ENCODE results near the gene NARF.

NARF gene

DNA sequence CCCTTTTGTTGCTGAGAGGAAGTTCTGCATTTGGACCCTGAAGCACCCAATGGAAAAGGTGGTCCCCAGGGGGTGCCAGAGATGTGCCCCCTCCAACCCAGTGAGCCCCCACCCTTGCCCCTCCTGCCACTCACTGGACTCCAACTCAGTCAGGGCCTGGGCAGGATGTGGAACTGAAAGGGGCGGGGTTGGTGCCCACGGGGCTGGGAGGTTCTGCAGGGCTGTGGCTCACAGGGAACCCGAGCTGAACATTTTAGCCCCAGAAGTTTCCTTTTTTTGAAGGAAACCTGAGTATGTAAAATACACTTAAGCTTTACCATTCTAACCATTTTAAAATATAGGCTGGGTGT is 24.4 kb upstream of the NARF start:
- DNase-seq: peak; percentile 28

DNA sequence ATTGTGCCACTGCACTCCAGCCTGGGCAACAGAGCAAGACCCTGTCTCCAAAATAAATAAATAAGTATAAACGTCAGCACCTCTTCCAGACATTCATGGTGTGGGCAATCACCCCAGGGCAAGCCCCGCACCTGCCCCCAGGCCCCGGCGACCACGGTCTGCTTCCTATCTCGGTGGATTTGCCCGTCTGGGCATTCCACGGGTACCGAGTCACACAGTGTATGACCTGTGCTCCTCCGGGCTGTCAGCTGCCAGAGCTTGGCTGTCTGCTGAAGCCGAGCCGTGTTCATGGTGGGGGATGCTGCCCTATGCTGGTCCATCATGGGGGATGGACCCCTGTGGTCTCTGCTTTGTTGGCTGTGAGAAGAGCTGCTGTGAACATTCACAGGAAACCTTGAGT is 23.4 kb upstream of the NARF start:
- DNase-seq: no peak

DNA sequence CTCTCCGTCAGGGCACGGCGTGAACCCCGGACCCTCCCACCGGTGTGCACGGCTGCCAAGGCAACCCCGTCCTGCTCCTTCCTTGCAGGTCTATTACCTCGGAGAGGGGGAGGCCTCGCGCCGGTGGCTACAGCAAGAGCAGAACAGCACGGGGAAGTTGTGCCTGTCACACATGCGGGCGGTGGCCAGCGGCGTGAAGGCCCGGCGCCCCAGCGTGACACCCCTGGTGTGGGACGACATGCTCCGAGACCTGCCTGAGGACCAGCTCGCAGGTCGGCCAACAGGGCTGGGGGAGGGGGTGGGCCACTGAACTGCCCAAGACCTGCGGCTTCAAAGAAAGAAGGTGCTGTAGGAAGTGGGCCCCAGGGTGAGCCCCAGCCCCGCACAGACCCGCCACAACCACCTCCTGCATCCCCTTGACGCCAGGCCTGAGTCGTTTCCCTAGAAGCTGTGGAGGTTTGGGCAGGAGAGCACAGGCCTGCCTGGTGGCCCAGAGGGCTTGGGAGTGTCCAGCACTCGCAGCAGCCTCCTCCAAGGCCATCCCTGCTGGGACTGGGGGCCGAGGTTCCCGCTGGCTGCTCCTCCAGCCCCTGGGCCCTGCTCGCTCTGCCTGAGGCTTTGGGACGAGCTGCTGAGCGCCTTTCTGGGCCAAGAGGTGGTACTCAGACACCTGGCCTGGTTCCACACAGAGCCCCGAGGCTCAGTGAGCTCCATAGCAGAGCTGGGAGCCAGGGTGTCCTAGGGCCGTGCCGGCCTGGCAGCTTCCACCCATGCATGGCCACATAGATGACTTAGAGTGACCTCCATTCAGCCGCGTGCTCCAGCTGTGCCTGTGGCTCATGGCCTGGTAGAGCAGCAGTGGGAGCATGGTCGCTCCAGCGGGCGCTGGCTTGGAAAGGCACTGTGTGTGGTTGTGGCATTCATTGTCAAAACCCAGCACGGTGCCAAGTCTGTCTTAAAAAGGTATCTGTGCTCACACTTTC is 22.6 kb upstream of the NARF start:
- no peak for DNase-seq

DNA sequence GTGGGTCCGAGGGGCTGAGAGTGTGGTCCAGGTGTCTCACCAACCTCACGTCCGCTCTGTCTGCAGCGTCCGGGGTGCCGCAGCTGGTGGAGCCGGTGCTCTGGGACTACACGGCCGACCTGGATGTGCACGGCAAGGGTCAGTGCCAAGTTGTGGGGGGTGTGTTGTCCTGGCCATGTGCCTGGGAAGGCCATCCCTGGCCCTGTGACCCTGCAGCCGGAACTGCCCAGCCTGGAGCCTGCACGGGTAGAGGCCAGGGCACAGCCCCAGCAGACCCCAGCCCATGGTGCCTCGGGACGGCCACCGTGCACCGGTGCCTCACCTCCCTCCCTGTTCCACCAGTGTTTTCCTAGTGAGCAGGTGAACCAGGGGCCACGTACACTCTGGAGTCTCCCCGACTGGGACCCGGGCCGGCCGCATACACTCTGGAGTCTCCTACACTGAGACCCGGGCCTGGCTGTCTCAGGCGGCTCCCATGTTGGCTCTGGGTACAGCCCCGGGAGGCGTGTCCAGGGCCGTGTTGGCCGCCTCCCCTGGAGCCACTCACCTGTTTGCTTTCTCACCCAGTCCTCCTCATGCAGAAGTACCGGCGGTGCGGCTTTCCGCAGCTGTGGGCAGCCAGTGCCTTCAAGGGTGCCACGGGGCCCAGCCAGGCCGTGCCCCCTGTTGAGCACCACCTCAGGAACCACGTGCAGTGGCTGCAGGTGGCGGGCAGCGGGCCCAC is 21.8 kb upstream of the NARF start:
- DNase-seq: no peak

DNA sequence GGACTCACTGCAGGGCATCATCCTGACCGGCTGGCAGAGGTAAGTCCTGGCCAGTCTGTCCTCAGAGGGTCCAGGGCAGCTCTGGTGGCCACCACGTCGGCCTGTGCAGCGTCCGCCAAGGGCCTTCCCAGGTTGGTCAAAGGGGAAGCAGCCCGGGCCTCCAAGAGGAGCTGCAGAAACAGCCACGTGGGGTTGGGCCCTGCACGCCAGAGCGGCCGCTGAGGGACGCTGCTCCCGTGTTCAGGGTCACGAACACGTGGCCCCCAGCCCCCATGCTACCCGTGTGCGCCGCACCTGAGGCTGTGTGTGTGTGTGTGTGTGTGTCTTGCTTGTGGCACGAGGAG is 21.2 kb upstream of the NARF start:
- DNase-seq: no peak

DNA sequence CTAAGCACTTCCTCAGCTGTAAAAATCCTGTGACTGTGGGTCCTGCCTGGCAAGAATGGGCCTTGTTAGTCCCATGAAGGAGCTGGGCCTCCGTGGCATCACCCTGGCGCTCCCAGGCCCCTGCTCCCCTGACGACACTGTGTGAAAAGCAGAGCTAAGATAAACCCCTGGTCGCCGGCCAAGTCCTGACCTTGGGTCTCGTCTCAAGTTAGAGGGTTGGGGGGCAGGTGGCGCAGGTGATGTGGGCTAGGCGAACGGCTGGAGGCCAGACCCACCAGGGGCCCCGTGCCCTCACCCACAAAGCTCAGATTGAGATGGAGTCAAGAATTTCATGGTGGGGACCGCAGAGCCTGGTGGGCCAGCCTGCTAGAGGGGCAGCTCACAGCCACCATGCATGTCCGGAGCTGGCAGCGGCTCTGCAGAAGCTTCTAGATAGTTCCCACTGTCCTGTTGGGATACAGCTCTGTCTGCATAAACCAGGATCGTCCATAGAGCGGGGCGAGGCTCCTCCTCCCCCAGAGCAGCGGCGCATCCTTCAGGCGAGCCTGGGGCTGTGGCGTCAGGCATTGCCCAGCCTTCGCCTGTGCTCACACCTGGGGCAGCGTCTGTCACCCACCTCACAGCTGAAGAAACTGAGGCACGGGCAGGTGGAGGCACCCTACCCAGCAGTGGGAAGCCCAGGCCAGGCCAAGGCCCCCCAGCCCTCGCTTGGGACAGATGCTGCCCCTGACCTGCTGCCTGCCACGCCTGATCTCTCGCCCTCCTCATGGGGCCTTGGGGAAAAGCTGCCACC is 19.9 kb upstream of the NARF start:
- DNase-seq: no peak

DNA sequence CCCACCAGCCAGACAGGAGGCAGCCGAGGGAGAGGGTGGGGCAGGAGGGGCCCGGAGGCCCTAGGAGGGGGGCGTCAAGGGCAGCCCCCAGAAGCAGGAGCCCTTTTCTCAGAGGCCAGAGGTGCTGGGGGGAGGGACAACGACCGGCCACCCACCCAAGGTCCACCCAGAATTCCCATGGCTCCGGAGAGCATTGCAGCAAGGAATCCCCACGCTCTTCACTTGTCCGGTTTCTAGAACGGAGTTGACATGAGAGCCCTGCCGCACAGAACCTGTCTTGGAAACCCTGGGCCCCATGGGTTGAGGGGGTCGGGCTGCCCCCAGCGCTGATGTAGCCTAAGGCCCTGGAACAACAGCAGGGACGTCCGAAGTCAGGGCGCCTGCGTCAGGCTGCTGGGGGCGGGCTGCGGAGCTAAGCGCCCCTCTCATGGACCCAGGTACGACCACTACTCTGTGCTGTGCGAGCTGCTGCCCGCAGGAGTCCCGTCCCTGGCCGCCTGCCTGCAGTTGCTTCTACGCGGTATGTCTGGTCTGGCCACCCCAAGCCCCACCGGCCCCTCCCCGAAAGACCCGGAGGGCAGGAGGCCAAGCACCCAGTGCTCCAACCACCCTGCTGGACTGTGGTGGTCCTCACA is 19.2 kb upstream of the NARF start:
- DNase-seq: no peak

DNA sequence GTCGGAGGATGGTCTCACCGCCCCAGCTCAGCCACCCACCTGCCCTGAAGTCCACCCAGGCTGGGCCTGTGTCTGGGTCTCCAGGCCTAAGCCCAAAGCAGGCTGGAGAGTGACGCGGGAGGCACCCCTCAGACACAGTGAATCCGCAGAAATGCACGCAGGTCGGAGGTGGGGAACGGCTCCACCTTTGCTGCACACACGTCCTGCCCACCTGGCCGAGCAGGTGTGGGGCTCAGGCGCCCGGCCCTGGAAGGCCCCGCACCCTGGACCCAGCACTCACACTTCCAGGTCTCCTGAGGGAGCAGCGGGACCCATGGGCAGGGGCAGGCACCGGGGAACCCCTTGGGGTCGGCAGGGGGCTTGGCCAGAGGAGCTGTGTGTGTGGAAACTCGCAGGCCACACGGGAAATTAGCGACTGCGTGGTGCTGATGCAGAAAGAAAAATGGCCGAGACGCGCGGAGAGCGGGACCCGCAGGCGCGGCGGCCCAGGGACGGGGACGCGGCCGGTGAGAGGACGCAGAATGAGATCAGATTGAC is 18.6 kb upstream of the NARF start:
- no peak for DNase-seq

DNA sequence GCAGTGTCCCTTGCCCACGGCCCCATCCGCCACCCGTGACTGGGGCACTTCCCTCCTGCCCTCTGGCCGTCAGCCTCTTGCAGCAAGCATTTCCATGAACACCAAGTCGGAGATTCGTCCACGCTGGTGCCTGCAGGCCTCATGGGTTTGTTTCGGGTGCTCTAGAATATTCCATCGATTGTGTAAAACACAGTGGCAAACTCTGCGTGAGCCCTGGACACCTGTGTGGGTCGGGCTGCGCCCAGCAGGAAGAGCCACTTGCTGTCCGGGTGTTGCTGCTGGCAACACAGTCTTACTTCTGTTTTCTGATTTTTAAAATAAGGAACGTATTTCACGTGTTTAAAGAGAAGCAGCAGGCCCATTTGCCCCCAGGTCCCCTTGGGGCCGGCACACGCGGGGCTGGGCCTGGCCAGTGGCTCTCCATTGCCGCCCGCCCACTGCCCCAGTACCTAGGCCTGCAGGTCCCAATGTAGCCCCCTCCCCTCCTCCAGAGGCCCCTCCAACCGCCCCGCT is 18.0 kb upstream of the NARF start:
- DNase-seq: peak; percentile 68

DNA sequence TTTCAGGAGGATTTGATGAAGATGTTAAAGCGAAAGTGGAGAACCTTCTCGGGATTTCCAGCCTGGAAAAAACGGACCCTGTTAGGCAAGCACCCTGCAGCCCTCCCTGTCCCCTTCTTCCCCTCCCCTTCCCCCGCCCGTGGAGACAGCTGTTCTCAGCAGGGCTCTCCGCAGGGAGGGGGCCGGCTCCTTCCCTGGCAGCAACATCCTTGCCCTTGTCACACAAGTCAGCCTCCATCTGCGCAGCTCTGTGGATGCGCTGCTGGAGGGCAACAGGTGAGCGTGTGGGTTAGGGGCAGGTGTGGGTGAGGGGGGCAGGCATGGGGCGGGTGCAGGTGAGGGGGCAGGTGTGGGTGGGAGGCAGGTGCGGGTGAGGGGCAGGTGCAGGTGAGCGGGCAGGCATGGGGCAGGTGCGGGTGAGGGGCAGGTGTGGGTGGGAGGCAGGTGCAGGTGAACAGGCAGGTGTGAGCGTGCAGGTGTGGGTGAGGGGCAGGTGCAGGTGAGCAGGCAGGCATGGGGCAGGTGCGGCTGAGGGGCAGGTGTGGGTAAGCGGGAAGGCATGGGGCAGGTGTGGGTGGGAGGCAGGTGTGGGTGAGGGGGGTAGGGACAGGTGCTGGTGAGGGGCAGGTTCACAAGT is 17.4 kb upstream of the NARF start:
- peak; percentile 51 for DNase-seq

DNA sequence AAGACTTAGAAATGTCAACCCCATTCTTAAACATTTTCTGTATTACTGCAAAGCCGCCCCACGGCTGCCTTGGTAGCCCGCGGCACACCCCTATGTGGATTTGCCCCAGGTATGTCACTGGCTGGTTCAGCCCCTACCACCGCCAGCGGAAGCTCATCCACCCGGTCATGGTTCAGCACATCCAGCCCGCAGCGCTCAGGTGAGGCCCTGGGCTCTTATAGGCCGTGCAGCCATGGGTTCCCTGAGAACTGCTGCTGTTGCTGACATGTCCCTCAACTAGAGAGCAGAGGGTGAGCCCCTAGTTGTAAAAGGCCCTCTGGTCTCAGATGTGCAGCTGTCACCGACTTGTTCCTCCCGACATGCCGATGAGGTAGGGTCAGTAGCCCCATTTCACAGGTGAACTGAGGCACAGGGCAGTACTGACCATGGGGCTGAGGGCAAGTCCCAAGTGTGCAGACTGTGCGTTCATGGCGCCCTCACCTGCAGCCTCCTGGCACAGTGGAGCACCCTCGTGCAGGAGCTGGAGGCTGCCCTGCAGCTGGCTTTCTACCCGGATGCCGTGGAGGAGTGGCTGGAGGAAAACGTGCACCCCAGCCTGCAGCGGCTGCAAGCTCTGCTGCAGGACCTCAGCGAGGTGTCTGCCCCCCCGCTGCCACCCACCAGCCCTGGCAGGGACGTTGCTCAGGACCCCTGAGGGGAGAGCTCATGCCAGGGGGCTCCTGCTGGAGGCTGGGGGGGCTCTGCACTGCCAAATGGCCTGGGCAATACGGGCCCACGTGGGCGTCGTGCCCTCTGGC is 16.7 kb upstream of the NARF start:
- no peak for DNase-seq

DNA sequence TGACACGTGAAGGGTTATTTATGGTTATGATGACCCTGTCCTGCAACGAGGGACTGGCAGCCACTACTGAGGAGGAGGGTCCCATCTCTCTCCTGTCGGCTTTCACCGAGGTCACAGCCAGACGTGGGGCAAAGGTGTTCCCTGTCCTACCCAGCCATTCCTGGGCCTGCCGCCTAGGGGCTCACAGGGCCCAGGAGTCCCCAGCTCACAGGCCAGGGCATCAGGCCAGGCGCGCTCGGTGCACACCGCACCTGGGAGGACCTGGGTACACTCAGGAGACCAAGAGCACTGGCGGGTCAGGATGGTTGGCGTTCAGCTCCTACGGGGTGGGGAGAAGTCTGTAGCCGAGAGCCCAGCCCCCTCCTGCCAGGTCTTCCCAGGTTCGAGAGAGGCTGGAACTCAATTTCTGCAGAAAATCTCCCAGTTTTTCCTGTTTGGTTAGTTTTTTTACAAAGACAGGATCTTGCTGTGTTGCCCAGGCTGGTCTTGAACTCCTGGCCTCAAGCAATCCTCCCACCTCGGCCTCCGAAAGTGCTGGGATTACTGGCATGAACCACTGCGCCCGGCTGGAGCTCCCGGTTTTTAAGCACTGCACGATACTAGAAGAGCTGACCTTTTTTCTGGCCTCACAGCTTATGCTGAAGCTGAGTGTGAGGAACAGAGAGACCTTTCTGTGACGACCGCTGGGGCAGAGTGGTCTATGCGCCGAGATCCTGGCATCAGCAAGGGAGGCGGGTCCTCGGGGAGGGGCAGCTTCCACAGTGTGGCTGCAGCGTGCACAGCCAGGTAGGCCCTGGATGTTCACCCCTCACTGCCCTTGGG is 15.7 kb upstream of the NARF start:
- DNase-seq: no peak

DNA sequence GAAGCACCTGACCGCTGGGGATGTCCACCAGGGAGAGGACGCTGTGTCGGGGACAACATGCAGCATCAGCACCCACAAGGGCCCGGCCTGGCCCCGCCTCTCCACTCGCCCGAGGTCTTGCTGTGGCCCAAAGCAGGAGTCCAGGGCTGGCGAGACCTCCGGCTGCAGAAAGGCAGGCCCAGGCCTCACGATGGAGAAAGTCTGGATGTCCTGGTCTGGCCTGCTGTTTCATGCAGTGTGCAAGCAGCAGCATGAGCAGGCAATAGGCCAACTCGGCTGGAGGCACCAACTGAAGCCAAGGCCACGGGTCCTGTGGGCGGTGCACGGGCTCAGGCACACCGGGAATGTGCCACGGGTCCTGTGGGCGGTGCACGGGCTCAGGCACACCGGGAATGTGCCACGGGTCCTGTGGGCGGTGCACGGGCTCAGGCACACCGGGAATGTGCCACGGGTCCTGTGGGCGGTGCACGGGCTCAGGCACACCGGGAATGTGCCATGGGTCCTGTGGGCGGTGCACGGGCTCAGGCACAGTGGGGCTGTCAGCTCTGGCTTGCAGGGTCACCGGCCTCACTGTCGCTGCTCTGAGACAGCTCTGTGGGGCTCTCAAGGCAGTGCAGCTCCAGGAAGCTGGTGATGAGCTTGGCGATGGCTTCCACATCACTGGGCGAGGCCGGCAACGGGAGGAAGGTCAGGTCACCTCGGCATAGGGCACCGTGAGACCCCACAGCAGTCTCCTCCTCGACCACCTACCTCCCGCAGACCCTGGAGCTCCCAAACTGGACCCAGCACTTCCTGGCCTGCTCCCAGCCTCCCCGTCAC is 14.9 kb upstream of the NARF start:
- DNase-seq: no peak

DNA sequence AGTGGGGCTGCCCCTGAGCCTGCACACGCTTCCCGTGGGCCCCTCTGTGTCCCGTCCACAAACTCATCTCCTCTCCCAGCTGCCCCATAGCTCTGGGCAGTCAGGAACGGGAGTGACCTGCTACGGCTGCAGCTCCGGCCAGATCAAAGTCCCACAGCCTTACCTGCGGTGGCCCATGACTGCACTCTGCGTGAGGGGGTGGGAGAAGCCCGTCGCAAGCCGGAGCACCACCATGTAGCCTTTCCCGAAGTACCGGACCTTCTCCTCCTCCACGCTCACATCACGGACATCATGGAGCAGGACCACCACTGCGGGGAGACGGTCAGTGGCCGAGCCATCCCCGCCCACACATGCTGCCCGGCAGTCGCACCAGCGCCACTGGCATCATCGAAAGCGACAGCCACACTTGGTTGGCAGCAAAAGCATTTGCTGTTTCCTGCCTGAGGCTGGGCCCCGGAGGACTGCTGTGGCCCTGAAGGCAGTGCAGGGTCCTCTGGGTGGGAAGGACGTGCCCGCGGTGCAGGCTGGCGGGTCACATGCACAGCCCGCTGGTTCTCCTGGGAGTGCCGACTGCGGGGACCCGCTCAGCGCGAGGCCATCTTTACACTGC is 14.2 kb upstream of the NARF start:
- DNase-seq: no peak

DNA sequence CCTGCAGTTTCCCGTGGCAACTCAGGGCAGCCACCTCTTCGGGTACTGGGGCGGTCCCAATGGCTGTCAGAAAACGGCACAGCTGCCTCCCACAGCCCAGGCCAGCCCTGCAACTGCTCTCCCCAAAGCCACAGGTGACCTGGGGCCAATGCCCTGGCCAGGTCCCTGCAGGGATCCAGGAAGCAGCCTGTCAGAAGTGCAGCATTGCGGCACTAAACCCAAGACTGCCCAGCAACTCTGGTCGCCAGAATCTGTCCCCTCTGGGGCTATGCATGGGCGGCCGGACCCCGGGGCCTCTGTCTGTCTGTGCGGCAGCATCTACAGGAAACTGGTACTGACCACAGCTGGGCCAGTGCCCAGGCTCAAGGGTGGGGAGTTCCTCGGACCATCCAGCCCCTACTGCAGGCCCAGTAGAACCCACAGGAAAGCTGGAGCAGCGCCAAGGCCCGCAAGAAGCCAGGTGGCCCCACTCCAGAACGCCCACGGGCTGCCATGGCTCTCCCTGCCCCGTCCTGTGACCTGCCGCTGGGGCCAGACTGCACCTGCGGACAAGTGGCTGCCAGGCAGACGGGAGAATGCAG is 13.5 kb upstream of the NARF start:
- DNase-seq: no peak

DNA sequence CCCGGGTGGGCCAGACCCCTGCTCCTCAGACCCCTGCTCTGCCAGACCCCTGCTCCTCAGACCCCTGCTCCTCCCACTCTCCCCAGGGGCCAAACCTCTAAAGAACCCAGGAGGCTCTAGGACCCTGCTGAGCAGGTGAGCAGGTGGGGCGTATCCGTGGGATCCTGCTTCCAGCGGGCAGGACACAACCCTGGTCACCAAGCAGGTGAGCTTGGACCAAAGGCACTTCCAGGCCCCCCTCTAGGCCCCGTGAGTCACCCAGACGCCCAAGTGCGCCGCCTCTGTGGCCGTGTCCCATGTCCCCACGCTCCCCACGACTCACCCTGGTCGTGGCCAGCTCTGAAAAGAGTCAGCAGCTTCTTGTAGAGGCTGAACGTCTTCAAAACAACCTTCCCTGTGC is 13.0 kb upstream of the NARF start:
- DNase-seq: no peak

DNA sequence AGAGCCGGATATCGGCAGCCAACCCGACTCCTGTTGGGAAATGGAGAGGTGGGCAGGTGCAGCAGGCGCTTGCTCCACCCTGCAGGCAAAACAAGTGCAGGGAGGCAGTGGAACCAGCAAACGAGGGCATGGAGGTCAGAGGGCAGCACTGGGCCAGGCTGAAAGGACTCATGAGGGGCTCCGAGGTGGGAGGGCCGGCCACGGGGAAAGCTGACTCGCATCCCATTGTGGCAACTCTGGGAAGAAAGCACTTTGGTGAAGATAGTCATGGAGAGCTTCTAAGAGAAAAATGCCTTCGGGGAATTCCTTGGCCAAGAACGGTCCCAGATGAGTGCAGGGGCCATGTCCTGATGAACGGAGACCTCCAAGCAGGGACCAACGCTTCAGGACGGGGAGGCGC is 12.4 kb upstream of the NARF start:
- no peak for DNase-seq

DNA sequence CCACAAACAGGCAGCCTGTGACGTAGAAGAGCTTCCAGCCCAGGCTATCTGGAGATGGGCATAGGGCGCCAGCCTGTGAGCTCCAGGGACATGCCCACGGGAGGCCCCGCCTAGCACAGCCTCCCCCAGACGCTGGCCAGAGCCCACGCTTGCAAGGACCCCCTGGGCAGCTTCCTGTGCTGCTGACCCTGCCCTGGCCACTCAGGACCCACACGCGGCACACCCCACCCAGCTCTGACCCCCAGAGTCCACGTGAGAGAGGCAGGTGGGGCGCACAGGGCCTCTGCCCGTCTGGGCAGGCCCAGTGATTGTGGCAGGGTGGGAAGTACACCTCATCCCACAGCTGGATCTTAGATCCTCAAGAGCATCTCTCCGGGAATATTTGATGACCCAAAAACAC is 11.9 kb upstream of the NARF start:
- DNase-seq: no peak

DNA sequence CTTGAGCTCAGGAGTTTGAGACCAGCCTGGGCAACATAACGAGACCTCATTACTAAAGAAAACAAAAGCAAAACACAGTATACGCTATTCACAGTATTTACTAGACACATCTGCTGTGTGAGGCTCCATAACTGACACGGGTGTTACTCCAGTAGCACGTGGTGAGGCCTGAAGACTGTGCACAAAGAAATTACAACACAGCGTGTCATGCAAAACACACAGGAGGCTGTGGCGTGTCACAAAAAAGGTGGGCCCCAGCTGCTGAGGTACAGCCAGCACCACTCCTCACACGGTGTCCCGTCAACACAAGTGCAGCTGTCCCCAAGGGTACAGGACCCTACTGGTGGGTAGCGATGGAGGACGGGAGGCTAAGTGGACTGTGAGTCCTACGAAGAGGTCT is 10.7 kb upstream of the NARF start:
- DNase-seq: no peak

All from inflammatory macrophage treated with lipopolysaccharide for 4 hours (primary cell).